HepG2 (cell line): ENCODE measurements around the gene C6orf132. TPM values are rescaled to one million over a fixed set of nuclear protein-coding genes. Genes with fewer than 3 reads are reported as not detected.

Experiments
- ATAC-seq: fragments of 200-7000 bp; cut with Tn5 transposase; 3 replicates; pipeline ENCODE4 v1.9.1; 2020; ENCODE audit warnings: mild to moderate bottlenecking, moderate library complexity
- BruUV-seq: library from RNA; stranded (reverse); fragments of 400-500 nt; replicated peaks from 2 replicates; lab custom pipeline; 2021; lab: Mats Ljungman, UMichigan
- CTCF ChIA-PET: fragments of 300-600 bp; formaldehyde crosslinking; extraction: SDS; loops from one replicate; lab custom pipeline; 2021; ENCODE audit warnings: low total read pairs, inconsistent platforms, low intra/inter-chr PET ratio; lab: Yijun Ruan, JAX
- POLR2A ChIA-PET: fragments of 350-600 bp; sonication (Branson Sonifier 250); formaldehyde crosslinking; loops from one replicate; lab custom pipeline; 2020; ENCODE audit warnings: antibody characterized with exemption, inconsistent platforms; lab: Yijun Ruan, JAX
- DNase-seq: peaks from one replicate; pipeline ENCODE4 v3.0.0-alpha.2; 2015; ENCODE audit warnings: low spot score
- FAIRE-seq: peaks from 3 replicates; lab custom pipeline; 2011; peaks lifted over from hg19 to GRCh38; lab: Jason Lieb, UNC
- H2AFZ ChIP-seq: one replicate; pipeline ENCODE4 v1.6.1; 2011; ENCODE audit warnings: low read length, inconsistent platforms
- H3K27ac ChIP-seq: fragments of 300-600 bp; 3 replicates; pipeline ENCODE4 v1.8.0; 2011; ENCODE audit warnings: mixed run types, mild to moderate bottlenecking, mixed read lengths, low read length, inconsistent platforms; ENCODE audit not compliant: insufficient read depth; ENCODE audit errors: extremely low read length
- H3K27me3 ChIP-seq, 2 experiments: fragments of 200-600 bp in 1 of 2; 2 replicates in 1 of 2; 3 replicates in 1 of 2; pipeline versions ENCODE4 v1.6.0 to v1.8.0; 2011; ENCODE audit warnings: low read length in 2 of 2, mild to moderate bottlenecking in 2 of 2, moderate library complexity in 2 of 2, inconsistent platforms in 1 of 2; ENCODE audit not compliant: insufficient read depth in 2 of 2, control insufficient read depth in 1 of 2
- H3K36me3 ChIP-seq, 2 experiments: fragments of 200-600 bp in 1 of 2; replicated peaks in 1 of 2; 2 replicates in 1 of 2; 3 replicates in 1 of 2; pipeline versions ENCODE4 v1.5.1 to v1.8.0; 2011; ENCODE audit warnings: low read length in 2 of 2, inconsistent platforms in 1 of 2; ENCODE audit not compliant: insufficient read depth in 2 of 2, control insufficient read depth in 1 of 2
- H3K4me1 ChIP-seq: 2 replicates; pipeline ENCODE4 v1.5.1; 2012; ENCODE audit warnings: low read length, inconsistent platforms; ENCODE audit not compliant: insufficient read depth
- H3K4me2 ChIP-seq: 2 replicates; pipeline ENCODE4 v1.6.0; 2011; ENCODE audit warnings: low read depth, low read length, inconsistent platforms
- H3K4me3 ChIP-seq, 3 experiments: fragments of 200-600 bp in 1 of 3; sonication (generic), shearing (Covaris generic) in 1 of 3; replicated peaks in 1 of 3; 2 replicates each; pipeline ENCODE4 v1.5.1; 2011 to 2016; ENCODE audit warnings: low read length in 3 of 3, inconsistent platforms in 2 of 3, low read depth in 2 of 3, mild to moderate bottlenecking in 2 of 3, control low read depth in 1 of 3, mixed read lengths in 1 of 3; ENCODE audit not compliant: insufficient read depth in 1 of 3
- H3K79me2 ChIP-seq: one replicate; pipeline ENCODE4 v1.6.1; 2011; ENCODE audit warnings: low read length, inconsistent platforms; ENCODE audit not compliant: insufficient read depth
- H3K9ac ChIP-seq: 2 replicates; pipeline ENCODE4 v1.6.0; 2011; ENCODE audit warnings: mild to moderate bottlenecking, low read depth, low read length, inconsistent platforms; ENCODE audit not compliant: insufficient read depth
- H3K9me3 ChIP-seq: 2 replicates; pipeline ENCODE4 v1.5.1; 2012; ENCODE audit warnings: mild to moderate bottlenecking, low read length
- H4K20me1 ChIP-seq: 2 replicates; pipeline ENCODE4 v1.6.0; 2011; ENCODE audit warnings: inconsistent platforms, mild to moderate bottlenecking, low read length, moderate library complexity; ENCODE audit not compliant: insufficient read depth
- EZH2 ChIP-seq: conservative IDR thresholded peaks from 2 replicates; pipeline ENCODE4 v1.6.1; 2012; ENCODE audit warnings: mild to moderate bottlenecking, low read depth, low read length, moderate library complexity
- FOXJ3 ChIP-seq: sonication (generic); formaldehyde crosslinking; IDR thresholded peaks from 2 replicates; pipeline ENCODE4 v1.4.0; 2020; ENCODE audit warnings: missing genetic modification reagents, mild to moderate bottlenecking, borderline replicate concordance
- GMEB1 ChIP-seq: sonication (generic); formaldehyde crosslinking; IDR thresholded peaks from 2 replicates; pipeline ENCODE4 v1.5.1; 2020; ENCODE audit warnings: missing genetic modification reagents, mild to moderate bottlenecking, borderline replicate concordance
- HNRNPH1 ChIP-seq: fragments of 200-400 bp; formaldehyde crosslinking; optimal IDR thresholded peaks from 2 replicates; pipeline ENCODE3; 2017; ENCODE audit warnings: mild to moderate bottlenecking, low read depth, low read length
- HOXA9 ChIP-seq: sonication (generic); formaldehyde crosslinking; IDR thresholded peaks from 2 replicates; pipeline ENCODE4 v1.8.1; 2022; ENCODE audit warnings: missing genetic modification reagents, mild to moderate bottlenecking, moderate library complexity, borderline replicate concordance
- JUN ChIP-seq: sonication (generic); formaldehyde crosslinking; IDR thresholded peaks from 2 replicates; pipeline ENCODE4 v1.4.0; 2020; ENCODE audit warnings: mild to moderate bottlenecking, missing genetic modification reagents
- JUNB ChIP-seq: sonication (generic); formaldehyde crosslinking; IDR thresholded peaks from 2 replicates; pipeline ENCODE4 v1.8.0; 2022; ENCODE audit warnings: missing genetic modification reagents, mild to moderate bottlenecking, borderline replicate concordance
- MEIS1 ChIP-seq: sonication (generic); formaldehyde crosslinking; IDR thresholded peaks from 2 replicates; pipeline ENCODE4 v1.9.0; 2021; ENCODE audit warnings: mild to moderate bottlenecking, missing genetic modification reagents, moderate library complexity, borderline replicate concordance
- MTF2 ChIP-seq: sonication (generic); formaldehyde crosslinking; IDR thresholded peaks from 2 replicates; pipeline ENCODE4 v1.5.0; 2020; ENCODE audit warnings: missing genetic modification reagents, borderline replicate concordance
- PLRG1 ChIP-seq: fragments of 450-650 bp; conservative IDR thresholded peaks from 2 replicates; pipeline ENCODE4 v1.6.1; 2016
- RBM22 ChIP-seq: fragments of 200-400 bp; formaldehyde crosslinking; optimal IDR thresholded peaks from 2 replicates; pipeline ENCODE3; 2017; ENCODE audit warnings: mild to moderate bottlenecking, low read length, moderate library complexity
- SMAD9 ChIP-seq: sonication (generic); formaldehyde crosslinking; IDR thresholded peaks from 2 replicates; pipeline ENCODE4 v1.5.1; 2020; ENCODE audit warnings: mild to moderate bottlenecking, missing genetic modification reagents
- SNAPC5 ChIP-seq: sonication (generic); formaldehyde crosslinking; IDR thresholded peaks from 2 replicates; pipeline ENCODE4 v1.8.1; 2023; ENCODE audit warnings: mild to moderate bottlenecking, missing genetic modification reagents, borderline replicate concordance
- THYN1 ChIP-seq: sonication (generic); formaldehyde crosslinking; IDR thresholded peaks from 2 replicates; pipeline ENCODE4 v1.8.1; 2023; ENCODE audit warnings: low read depth, mild to moderate bottlenecking, moderate library complexity, missing genetic modification reagents, borderline replicate concordance
- ZFP62 ChIP-seq: sonication (generic); formaldehyde crosslinking; IDR thresholded peaks from 2 replicates; pipeline ENCODE4 v1.4.0; 2020; ENCODE audit warnings: missing genetic modification reagents
- ZNF253 ChIP-seq: sonication (generic); formaldehyde crosslinking; IDR thresholded peaks from 2 replicates; pipeline ENCODE4 v1.8.0; 2022; ENCODE audit warnings: mild to moderate bottlenecking, missing genetic modification reagents, borderline replicate concordance
- ZNF362 ChIP-seq: sonication (generic); formaldehyde crosslinking; IDR thresholded peaks from 2 replicates; pipeline ENCODE4 v1.4.0; 2020; ENCODE audit warnings: missing genetic modification reagents, mild to moderate bottlenecking, borderline replicate concordance
- WGBS: methylation state at CpG from one replicate; pipeline ENCODE4 v1.1.6; 2017; ENCODE audit warnings: low lambda C conversion rate; 5-methylcytosine and 5-hydroxymethylcytosine counted together
- in situ Hi-C: cut with HindIII; loops from 2 replicates; pipeline ENCODE4 v1.10.0; 2017; ENCODE audit warnings: low pct_unique_long_range_greater_than_20kb; ENCODE audit not compliant: extremely low pct_ligation_motif_present
- intact Hi-C: fragments of 100-400 bp; cut with micrococcal nuclease; formaldehyde crosslinking; loops from one replicate; pipeline ENCODE4 v1.10.0; 2022; ENCODE audit not compliant: unreplicated experiment
- polyA plus RNA-seq, 8 experiments: library from polyadenylated mRNA; depleted of rRNA in 3 of 8; stranded (reverse) in 7 of 8; unstranded in 1 of 8; fragments of >200 nt; fragmentation: Illumina TruSeq in 4 of 8; extraction: Trizol in 4 of 8; gene quantifications; 2 replicates each; pipeline versions ENCODE4 v1.2.1 to v1.2.3, GENCODE V29; 2011 to 2016; ENCODE audit warnings: low read depth in 4 of 8, missing spikeins in 1 of 8, mixed read lengths in 1 of 8; ENCODE audit not compliant: insufficient read depth in 1 of 8
- total RNA-seq, 5 experiments: library from RNA; depleted of rRNA; stranded (reverse); fragments of >200 nt; fragmentation: Illumina TruSeq; extraction: Trizol; gene quantifications; 2 replicates each; pipeline ENCODE4 v1.2.3, GENCODE V29; 2016; ENCODE audit warnings: low read depth in 1 of 5
- TF ChIP-seq, protein P1 (sequence below): sonication (generic); formaldehyde crosslinking; IDR thresholded peaks from 2 replicates; pipeline ENCODE4 v1.5.0; 2020; ENCODE audit warnings: mild to moderate bottlenecking, missing genetic modification reagents, borderline replicate concordance

The C6orf132 gene
- total and polyA plus RNA-seq, 2 of the 13 experiments (the other 11 are each of a cell fraction or from before 2014, with no cell fraction given), result 0.78 to 3.0 TPM

DNA sequence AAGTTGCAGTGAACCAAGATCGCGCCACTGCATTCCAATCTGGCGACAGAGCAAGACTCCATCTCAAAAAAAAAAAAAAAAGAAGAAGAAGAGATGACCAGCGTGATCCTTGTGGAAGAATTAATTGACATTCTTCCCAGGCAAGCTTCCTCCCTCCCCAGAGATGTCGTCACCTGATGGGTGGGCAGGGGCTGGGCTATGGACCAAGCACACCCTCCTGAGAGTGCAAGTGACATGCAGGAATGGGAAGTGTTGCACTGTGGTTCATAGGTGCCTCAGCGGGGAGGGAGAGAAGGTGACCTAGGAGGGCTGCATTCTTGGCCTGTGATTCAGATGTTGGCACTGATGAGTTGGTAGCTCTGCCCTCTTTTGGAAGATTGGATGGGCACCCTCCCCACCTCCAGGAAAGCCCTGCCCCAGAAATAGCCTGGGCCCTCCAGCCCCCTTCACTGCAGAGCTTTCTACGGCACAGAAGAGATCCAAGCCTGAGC is 54.3 kb downstream of the C6orf132 start:
- DNase-seq, result no peak

More for the DNA sequence above, 54.3 kb downstream of the C6orf132 start:
- intact Hi-C loops, result no loop called here
- Histone ChIP-seq H3K4me3 (no peak overlapping the region), H4K20me1 (no peaks in the 10 kb centered on the region), H3K27me3 (peaks cover 0 to 6% of the 10 kb centered on the region in 2 experiments; a peak in 1 of 5 replicates), H3K79me2 (no peaks in the 10 kb centered on the region), H3K4me2 (no peak overlapping the region), H2AFZ (no peak overlapping the region), H3K27ac (no peak overlapping the region), H3K9ac (no peak overlapping the region), H3K36me3 (no peaks in the 10 kb centered on the region), H3K4me1 (peaks cover under 1% of the 10 kb centered on the region; the same call in 1 of the 2 replicates)
- FAIRE-seq (no peak), ATAC-seq (peak; percentile 38)
- no TSS peak for BruUV-seq
- in situ Hi-C loops, result no loop called here
- CTCF ChIA-PET, result no interaction called here
- WGBS, result 50% methylated on average over 6 of the region's 7 CpGs
- TF ChIP-seq HOXA9 (no peak), JUN (no peak), EZH2 (no peak), MEIS1 (CRISPR knock-in tag) (no peak), JUNB (CRISPR knock-in tag) (no peak), HNRNPH1 (no peak), FOXJ3 (CRISPR knock-in tag) (no peak), ZNF362 (no peak), MTF2 (CRISPR knock-in tag) (no peak), SNAPC5 (CRISPR knock-in tag) (no peak), RBM22 (no peak), GMEB1 (CRISPR knock-in tag) (no peak), THYN1 (no peak), SMAD9 (no peak), PLRG1 (no peak), ZFP62 (CRISPR knock-in tag) (no peak), ZNF253 (CRISPR knock-in tag) (no peak)
- TF ChIP-seq, protein P1, sequence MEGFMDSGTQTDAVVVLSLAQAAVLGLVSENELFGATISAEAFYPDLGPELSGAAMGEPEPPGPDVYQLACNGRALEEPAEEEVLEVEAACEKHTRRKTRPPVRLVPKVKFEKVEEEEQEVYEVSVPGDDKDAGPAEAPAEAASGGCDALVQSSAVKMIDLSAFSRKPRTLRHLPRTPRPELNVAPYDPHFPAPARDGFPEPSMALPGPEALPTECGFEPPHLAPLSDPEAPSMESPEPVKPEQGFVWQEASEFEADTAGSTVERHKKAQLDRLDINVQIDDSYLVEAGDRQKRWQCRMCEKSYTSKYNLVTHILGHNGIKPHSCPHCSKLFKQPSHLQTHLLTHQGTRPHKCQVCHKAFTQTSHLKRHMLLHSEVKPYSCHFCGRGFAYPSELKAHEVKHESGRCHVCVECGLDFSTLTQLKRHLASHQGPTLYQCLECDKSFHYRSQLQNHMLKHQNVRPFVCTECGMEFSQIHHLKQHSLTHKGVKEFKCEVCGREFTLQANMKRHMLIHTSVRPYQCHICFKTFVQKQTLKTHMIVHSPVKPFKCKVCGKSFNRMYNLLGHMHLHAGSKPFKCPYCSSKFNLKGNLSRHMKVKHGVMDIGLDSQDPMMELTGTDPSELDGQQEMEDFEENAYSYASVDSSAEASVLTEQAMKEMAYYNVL (CRISPR knock-in tag), result no peak
- TF ChIP-seq, all 625 proteins: peak for 0
- POLR2A ChIA-PET, result interaction anchor here (0.7 kb wide), 1 partner anchor 801 kb away, joined by 4 read pairs; no protein-coding TSS in a partner anchor
- no peaks in the 10 kb centered on the region for H3K9me3 ChIP-seq
